A673 (cell line): ENCODE results near the gene REG4. TPM values are rescaled to one million over a fixed set of nuclear protein-coding genes. Genes with fewer than 3 reads are reported as not detected.

ENCODE experiments used
- BruUV-seq: library from RNA; stranded (reverse); fragments of 400-500 nt; replicated peaks from 2 replicates; lab custom pipeline; 2021; lab: Mats Ljungman, UMichigan
- CTCF ChIA-PET: fragments of 300-600 bp; sonication (Branson Sonifier 250); formaldehyde crosslinking; loops from one replicate; lab custom pipeline; 2022; ENCODE audit warnings: antibody characterized with exemption; lab: Charles Lee
- POLR2A ChIA-PET: fragments of 300-600 bp; sonication (Branson Sonifier 250); formaldehyde crosslinking; loops from one replicate; lab custom pipeline; 2022; ENCODE audit warnings: antibody characterized with exemption; ENCODE audit not compliant: low non-redundant PET; lab: Charles Lee
- DNase-seq: peaks from one replicate; pipeline ENCODE4 v3.0.0-alpha.2; 2015; ENCODE audit warnings: low spot score
- H3K27ac ChIP-seq: fragments of 200-600 bp; sonication (generic); 2 replicates; pipeline ENCODE4 v1.5.1; 2016; ENCODE audit warnings: mixed run types, low read depth, mild to moderate bottlenecking, mixed read lengths, antibody characterized with exemption, low read length; ENCODE audit not compliant: poor library complexity, severe bottlenecking
- H3K27me3 ChIP-seq: fragments of 200-600 bp; sonication (generic); replicated peaks from 2 replicates; pipeline ENCODE4 v1.6.1; 2017; ENCODE audit warnings: mixed run types, low read depth, mild to moderate bottlenecking, mixed read lengths, antibody characterized with exemption, low read length; ENCODE audit not compliant: insufficient read depth, poor library complexity
- H3K36me3 ChIP-seq: fragments of 200-600 bp; sonication (generic); 2 replicates; pipeline ENCODE4 v1.6.1; 2016; ENCODE audit warnings: mixed run types, mild to moderate bottlenecking, mixed read lengths, antibody characterized with exemption, low read length; ENCODE audit not compliant: insufficient read depth, poor library complexity, severe bottlenecking
- H3K4me1 ChIP-seq: fragments of 200-600 bp; sonication (generic); 2 replicates; pipeline ENCODE4 v1.6.1; 2017; ENCODE audit warnings: mixed run types, mild to moderate bottlenecking, mixed read lengths, antibody characterized with exemption, low read length; ENCODE audit not compliant: insufficient read depth, poor library complexity, severe bottlenecking
- H3K4me3 ChIP-seq: fragments of 200-600 bp; sonication (generic); 2 replicates; pipeline ENCODE4 v1.5.1; 2016; ENCODE audit warnings: low read depth, mixed run types, mild to moderate bottlenecking, mixed read lengths, low read length; ENCODE audit not compliant: poor library complexity, severe bottlenecking
- H3K9me3 ChIP-seq: fragments of 200-600 bp; sonication (generic); 2 replicates; pipeline ENCODE4 v1.6.1; 2016; ENCODE audit warnings: mixed run types, low read depth, mild to moderate bottlenecking, mixed read lengths, antibody characterized with exemption, low read length; ENCODE audit not compliant: poor library complexity, severe bottlenecking
- EZH2 ChIP-seq: fragments of 200-600 bp; sonication (generic); IDR thresholded peaks from 2 replicates; pipeline ENCODE4 v1.6.1; 2017; ENCODE audit warnings: borderline replicate concordance, low read depth, mild to moderate bottlenecking, mixed read lengths, antibody characterized with exemption, low read length; ENCODE audit not compliant: poor library complexity, severe bottlenecking
- intact Hi-C: fragments of 100-400 bp; cut with micrococcal nuclease; formaldehyde crosslinking; loops from one replicate; pipeline ENCODE4 v1.10.0; 2022; ENCODE audit not compliant: unreplicated experiment
- total RNA-seq: library from RNA; stranded (reverse); gene quantifications from 2 replicates; pipeline ENCODE4 v1.2.3, GENCODE V29; 2021
- TF ChIP-seq, protein P1 (sequence below): fragments of 300-800, 200-600 bp; sonication (generic); conservative IDR thresholded peaks from 2 replicates; pipeline ENCODE4 v1.5.1; 2017; ENCODE audit warnings: low read depth, mild to moderate bottlenecking, antibody characterized with exemption, low read length, moderate library complexity, mixed read lengths

REG4 gene
- total RNA-seq, 1 experiment from 2014 or later = not detected

DNA sequence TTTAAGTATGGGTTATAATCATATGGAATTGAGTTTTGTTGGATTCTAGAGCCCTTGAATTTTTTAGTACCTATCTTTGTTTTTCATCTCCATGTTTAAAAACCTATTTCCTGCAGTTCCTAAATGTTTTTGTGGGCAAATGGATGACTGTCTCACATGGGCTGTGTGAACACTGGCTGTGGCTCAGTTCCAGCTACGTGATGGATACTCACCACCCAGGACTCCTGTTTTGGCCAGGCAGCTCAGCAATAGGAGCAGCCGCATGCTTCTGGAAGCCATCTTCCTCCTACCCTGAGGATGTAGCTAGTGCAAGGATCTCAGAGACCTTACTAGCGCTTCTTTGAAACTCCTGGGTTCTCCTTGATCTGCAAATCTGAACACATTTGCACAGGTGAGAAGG lies 2.8 kb downstream of the REG4 start:
- TF ChIP-seq, protein P1, sequence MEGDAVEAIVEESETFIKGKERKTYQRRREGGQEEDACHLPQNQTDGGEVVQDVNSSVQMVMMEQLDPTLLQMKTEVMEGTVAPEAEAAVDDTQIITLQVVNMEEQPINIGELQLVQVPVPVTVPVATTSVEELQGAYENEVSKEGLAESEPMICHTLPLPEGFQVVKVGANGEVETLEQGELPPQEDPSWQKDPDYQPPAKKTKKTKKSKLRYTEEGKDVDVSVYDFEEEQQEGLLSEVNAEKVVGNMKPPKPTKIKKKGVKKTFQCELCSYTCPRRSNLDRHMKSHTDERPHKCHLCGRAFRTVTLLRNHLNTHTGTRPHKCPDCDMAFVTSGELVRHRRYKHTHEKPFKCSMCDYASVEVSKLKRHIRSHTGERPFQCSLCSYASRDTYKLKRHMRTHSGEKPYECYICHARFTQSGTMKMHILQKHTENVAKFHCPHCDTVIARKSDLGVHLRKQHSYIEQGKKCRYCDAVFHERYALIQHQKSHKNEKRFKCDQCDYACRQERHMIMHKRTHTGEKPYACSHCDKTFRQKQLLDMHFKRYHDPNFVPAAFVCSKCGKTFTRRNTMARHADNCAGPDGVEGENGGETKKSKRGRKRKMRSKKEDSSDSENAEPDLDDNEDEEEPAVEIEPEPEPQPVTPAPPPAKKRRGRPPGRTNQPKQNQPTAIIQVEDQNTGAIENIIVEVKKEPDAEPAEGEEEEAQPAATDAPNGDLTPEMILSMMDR = no peak
- TF ChIP-seq EZH2 = no peak
- Histone ChIP-seq H3K27me3 (no peaks in the 10 kb centered on the region), H3K36me3 (no peaks in the 10 kb centered on the region), H3K4me3 (no peak overlapping the region), H3K9me3 (no peaks in the 10 kb centered on the region), H3K27ac (no peak overlapping the region), H3K4me1 (no peaks in the 10 kb centered on the region)
- ChIA-PET POLR2A (no interaction called here), CTCF (interaction anchor here (0.6 to 0.9 kb wide), 3 partner anchors 21 to 197 kb away, joined by 3 to 4 read pairs (median 3); no protein-coding TSS in a partner anchor)
- DNase-seq = no peak
- intact Hi-C loops = loop anchor here (5.0 kb wide), 1 partner anchor 66 kb away; no protein-coding TSS in a partner anchor
- no TSS peak for BruUV-seq

- intact Hi-C loops = loop anchor here (5.0 kb wide), 1 partner anchor 64 kb away; no protein-coding TSS in a partner anchor
Measured at GRCh38 chr1:119806489-119806888, 4.8 kb downstream of the REG4 start.

DNA sequence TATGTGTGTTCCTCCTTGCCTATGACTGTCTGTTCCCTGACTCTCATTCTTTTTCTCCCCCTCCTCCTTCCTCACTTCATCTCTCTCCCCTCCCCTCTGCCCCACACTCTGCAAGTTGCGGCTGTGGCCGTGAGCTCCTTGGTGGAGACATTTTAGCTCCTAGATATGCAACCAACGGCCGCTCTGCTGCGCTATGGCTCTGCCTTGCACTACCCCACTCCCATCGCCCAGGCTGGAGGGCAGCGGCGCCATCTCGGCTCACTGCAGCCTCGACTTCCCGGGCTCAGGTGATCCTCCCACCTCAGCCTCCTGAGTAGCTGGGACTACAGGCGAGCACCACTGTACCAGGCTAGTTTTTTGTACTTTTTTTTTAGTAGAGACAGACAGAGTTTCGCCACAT lies 5.5 kb downstream of the REG4 start:
- no TSS peak for BruUV-seq
- CTCF ChIA-PET = no interaction called here
- H3K9me3 ChIP-seq = no peaks in the 10 kb centered on the region
- no peaks in the 10 kb centered on the region for H3K27me3 ChIP-seq
- POLR2A ChIA-PET = no interaction called here
- no peak for DNase-seq
- no peaks in the 10 kb centered on the region for H3K4me1 ChIP-seq
- intact Hi-C loops = loop anchor here (5.0 kb wide), 1 partner anchor 63 kb away; no protein-coding TSS in a partner anchor
- H3K27ac ChIP-seq = no peak overlapping the region
- H3K36me3 ChIP-seq = no peaks in the 10 kb centered on the region
- TF ChIP-seq, protein P1 = no peak
- TF ChIP-seq EZH2 = no peak
- H3K4me3 ChIP-seq = no peak overlapping the region

More at GRCh38 chr1:119806489-119806888, 4.8 kb downstream of the REG4 start:
- H3K27ac ChIP-seq = no peak overlapping the region
- no peak for TF ChIP-seq EZH2
- TF ChIP-seq, protein P1 = no peak
- DNase-seq = no peak
- CTCF ChIA-PET = no interaction called here
- H3K36me3 ChIP-seq = no peaks in the 10 kb centered on the region
- POLR2A ChIA-PET = no interaction called here
- H3K9me3 ChIP-seq = no peaks in the 10 kb centered on the region
- BruUV-seq = no TSS peak
- no peaks in the 10 kb centered on the region for H3K4me1 ChIP-seq
- H3K4me3 ChIP-seq = no peak overlapping the region
- no peaks in the 10 kb centered on the region for H3K27me3 ChIP-seq
